MM.1S (cell line): Measurements from ENCODE around the gene REXO4.

Experiments used
- DNase-seq: peaks from one replicate; pipeline ENCODE4 v3.0.0-alpha.2; 2015
- H2AFZ ChIP-seq: fragments of 300-600 bp; sonication (generic); 2 replicates; pipeline ENCODE4 v1.6.0; 2016; ENCODE audit warnings: antibody characterized with exemption, low read length
- H3F3A ChIP-seq: fragments of 300-600 bp; sonication (generic); 2 replicates; pipeline ENCODE4 v1.6.1; 2016; ENCODE audit warnings: mild to moderate bottlenecking, antibody characterized with exemption, low read length, moderate library complexity, mixed read lengths; ENCODE audit not compliant: insufficient read depth
- H3K27ac ChIP-seq: fragments of 300-600 bp; sonication (generic); 2 replicates; pipeline ENCODE4 v1.5.1; 2016; ENCODE audit warnings: mild to moderate bottlenecking, low read length
- H3K27me3 ChIP-seq: fragments of 300-600 bp; sonication (generic); replicated peaks from 2 replicates; pipeline ENCODE4 v1.6.0; 2016; ENCODE audit warnings: low read length; ENCODE audit not compliant: insufficient read depth
- H3K36me3 ChIP-seq: fragments of 300-600 bp; sonication (generic); replicated peaks from 2 replicates; pipeline ENCODE4 v1.6.1; 2016; ENCODE audit warnings: mild to moderate bottlenecking, low read length, mixed read lengths; ENCODE audit not compliant: insufficient read depth
- H3K4me1 ChIP-seq: fragments of 300-600 bp; sonication (generic); 2 replicates; pipeline ENCODE4 v1.6.1; 2016; ENCODE audit warnings: low read length, mixed read lengths
- H3K4me2 ChIP-seq: fragments of 300-600 bp; sonication (generic); 2 replicates; pipeline ENCODE4 v1.6.0; 2016; ENCODE audit warnings: low read depth, low read length
- H3K4me3 ChIP-seq: fragments of 300-600 bp; sonication (generic); 2 replicates; pipeline ENCODE4 v1.5.1; 2016; ENCODE audit warnings: low read length, mixed read lengths
- H3K79me2 ChIP-seq: fragments of 300-600 bp; sonication (generic); 2 replicates; pipeline ENCODE4 v1.6.1; 2016; ENCODE audit warnings: mixed run types, low read length, mixed read lengths
- H3K9ac ChIP-seq: fragments of 300-600 bp; sonication (generic); 2 replicates; pipeline ENCODE4 v1.6.1; 2016; ENCODE audit warnings: low read length, mixed read lengths
- H3K9me2 ChIP-seq: fragments of 300-600 bp; sonication (generic); replicated peaks from 2 replicates; pipeline ENCODE4 v1.6.1; 2016; ENCODE audit warnings: mild to moderate bottlenecking, low read length, mixed read lengths; ENCODE audit not compliant: insufficient read depth
- H3K9me3 ChIP-seq: fragments of 300-600 bp; sonication (generic); replicated peaks from 2 replicates; pipeline ENCODE4 v1.6.1; 2016; ENCODE audit warnings: mild to moderate bottlenecking, low read length, mixed read lengths; ENCODE audit not compliant: insufficient read depth
- H4K20me1 ChIP-seq: fragments of 300-600 bp; sonication (generic); 2 replicates; pipeline ENCODE4 v1.6.1; 2016; ENCODE audit warnings: mild to moderate bottlenecking, low read length, moderate library complexity, mixed read lengths; ENCODE audit not compliant: insufficient read depth
- EZH2 ChIP-seq: fragments of 300-600 bp; sonication (generic); optimal IDR thresholded peaks from 2 replicates; pipeline ENCODE3; 2017; ENCODE audit warnings: low read depth, mild to moderate bottlenecking, antibody characterized with exemption, low read length, mixed read lengths
- EZH2phosphoT487 ChIP-seq: fragments of 300-600 bp; sonication (generic); IDR thresholded peaks from 2 replicates; pipeline ENCODE4 v1.6.1; 2018; ENCODE audit warnings: antibody characterized with exemption, low read length
- TF ChIP-seq, protein P1 (sequence below): fragments of 300-600 bp; sonication (generic); IDR thresholded peaks from 2 replicates; pipeline ENCODE4 v1.5.1; 2016; ENCODE audit warnings: antibody characterized with exemption, low read length, mixed read lengths

The REXO4 gene

GRCh38 chr9:133419005-133419404 is 1.2 kb upstream of the REXO4 start:
- no peak for DNase-seq
- Histone ChIP-seq H3K27ac (no peak overlapping the region), H3F3A (0 out of 2 replicates have a peak, but pooled peaks cover 3% of the 10 kb centered on the region), H3K4me2 (no peak overlapping the region), H3K27me3 (peaks cover 13% of the 10 kb centered on the region), H4K20me1 (no peaks in the 10 kb centered on the region), H3K9me3 (no peaks in the 10 kb centered on the region), H3K36me3 (peaks cover 4% of the 10 kb centered on the region; the same call in 1 of the 2 replicates), H3K4me1 (peaks cover 12% of the 10 kb centered on the region; the same call in 1 of the 2 replicates), H3K9me2 (no peaks in the 10 kb centered on the region), H3K9ac (no peak overlapping the region), H3K79me2 (peaks cover 39% of the 10 kb centered on the region), H3K4me3 (no peak overlapping the region), H2AFZ (no peak overlapping the region)
- no peak for TF ChIP-seq EZH2
- TF ChIP-seq EZH2phosphoT487: no peak
- TF ChIP-seq, protein P1, sequence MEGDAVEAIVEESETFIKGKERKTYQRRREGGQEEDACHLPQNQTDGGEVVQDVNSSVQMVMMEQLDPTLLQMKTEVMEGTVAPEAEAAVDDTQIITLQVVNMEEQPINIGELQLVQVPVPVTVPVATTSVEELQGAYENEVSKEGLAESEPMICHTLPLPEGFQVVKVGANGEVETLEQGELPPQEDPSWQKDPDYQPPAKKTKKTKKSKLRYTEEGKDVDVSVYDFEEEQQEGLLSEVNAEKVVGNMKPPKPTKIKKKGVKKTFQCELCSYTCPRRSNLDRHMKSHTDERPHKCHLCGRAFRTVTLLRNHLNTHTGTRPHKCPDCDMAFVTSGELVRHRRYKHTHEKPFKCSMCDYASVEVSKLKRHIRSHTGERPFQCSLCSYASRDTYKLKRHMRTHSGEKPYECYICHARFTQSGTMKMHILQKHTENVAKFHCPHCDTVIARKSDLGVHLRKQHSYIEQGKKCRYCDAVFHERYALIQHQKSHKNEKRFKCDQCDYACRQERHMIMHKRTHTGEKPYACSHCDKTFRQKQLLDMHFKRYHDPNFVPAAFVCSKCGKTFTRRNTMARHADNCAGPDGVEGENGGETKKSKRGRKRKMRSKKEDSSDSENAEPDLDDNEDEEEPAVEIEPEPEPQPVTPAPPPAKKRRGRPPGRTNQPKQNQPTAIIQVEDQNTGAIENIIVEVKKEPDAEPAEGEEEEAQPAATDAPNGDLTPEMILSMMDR: no peak

GRCh38 chr9:133415170-133415569 is 2.6 kb downstream of the REXO4 start:
- no peaks in the 10 kb centered on the region for H3K9me2 ChIP-seq
- no peaks in the 10 kb centered on the region for H3K27me3 ChIP-seq
- no peak overlapping the region for H3K4me2 ChIP-seq
- TF ChIP-seq, protein P1: no peak
- TF ChIP-seq EZH2phosphoT487 (no peak), EZH2 (no peak)
- no peak overlapping the region for H2AFZ ChIP-seq
- no peak overlapping the region for H3K4me3 ChIP-seq
- H3F3A ChIP-seq: 0 out of 2 replicates have a peak, but pooled peaks cover under 1% of the 10 kb centered on the region
- peaks cover 4% of the 10 kb centered on the region; the same call in 1 of the 2 replicates for H3K36me3 ChIP-seq
- no peaks in the 10 kb centered on the region for H3K9me3 ChIP-seq
- H3K4me1 ChIP-seq: peaks cover 9% of the 10 kb centered on the region; the same call in 1 of the 2 replicates
- H3K79me2 ChIP-seq: peaks cover 51% of the 10 kb centered on the region
- no peak overlapping the region for H3K9ac ChIP-seq
- no peaks in the 10 kb centered on the region for H4K20me1 ChIP-seq
- H3K27ac ChIP-seq: no peak overlapping the region
- no peak for DNase-seq

DNA sequence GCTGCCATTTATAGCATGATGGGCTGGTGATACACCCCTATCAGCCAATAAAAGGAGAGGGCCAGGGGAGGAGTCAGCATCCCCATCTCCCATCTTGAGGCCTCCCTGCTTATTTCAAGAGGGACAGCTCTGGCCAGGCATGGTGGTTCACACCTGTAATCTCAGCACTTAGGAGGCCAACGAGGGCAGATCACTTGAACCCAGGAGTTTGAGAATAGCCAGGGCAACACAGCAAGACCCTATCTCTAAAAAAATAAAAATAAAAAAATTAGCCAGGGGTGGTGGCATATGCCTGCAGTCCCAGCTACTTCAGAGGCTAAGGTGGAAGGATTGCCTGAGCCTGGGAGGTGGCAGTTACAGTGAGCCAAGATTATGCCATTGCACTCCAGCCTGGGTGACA is 9.8 kb downstream of the REXO4 start:
- Histone ChIP-seq H3K36me3 (no peaks in the 10 kb centered on the region), H3K4me2 (no peak overlapping the region)
- TF ChIP-seq, protein P1: no peak
- TF ChIP-seq EZH2: no peak
- no peak for TF ChIP-seq EZH2phosphoT487

More for the DNA sequence above, 9.8 kb downstream of the REXO4 start:
- H2AFZ ChIP-seq: no peak overlapping the region
- no peaks in the 10 kb centered on the region for H3K9me2 ChIP-seq
- H3K27ac ChIP-seq: no peak overlapping the region
- H3K4me1 ChIP-seq: no peaks in the 10 kb centered on the region
- H4K20me1 ChIP-seq: no peaks in the 10 kb centered on the region
- H3K9ac ChIP-seq: no peak overlapping the region
- H3K27me3 ChIP-seq: no peaks in the 10 kb centered on the region
- no peaks in the 10 kb centered on the region for H3K9me3 ChIP-seq
- DNase-seq: no peak
- H3K79me2 ChIP-seq: 0 out of 2 replicates have a peak, but pooled peaks cover 6% of the 10 kb centered on the region
- H3K4me3 ChIP-seq: no peak overlapping the region
- H3F3A ChIP-seq: no peaks in the 10 kb centered on the region
